OCI-LY1 (cell line): ENCODE data around the gene BAIAP3.

ENCODE experiments used
- EZH2 ChIP-seq: fragments of 200-600 bp; sonication (generic), shearing (Covaris generic); IDR thresholded peaks from 2 replicates; pipeline ENCODE4 v1.8.0; 2017; ENCODE audit warnings: borderline replicate concordance, mixed run types, mild to moderate bottlenecking, antibody characterized with exemption, low read length, moderate library complexity, mixed read lengths
- TF ChIP-seq, protein P1 (sequence below): fragments of 200-600 bp; sonication (generic), shearing (Covaris generic); IDR thresholded peaks from 2 replicates; pipeline ENCODE4 v1.5.1; 2017; ENCODE audit warnings: mild to moderate bottlenecking, antibody characterized with exemption, low read length, moderate library complexity, mixed read lengths

DNA sequence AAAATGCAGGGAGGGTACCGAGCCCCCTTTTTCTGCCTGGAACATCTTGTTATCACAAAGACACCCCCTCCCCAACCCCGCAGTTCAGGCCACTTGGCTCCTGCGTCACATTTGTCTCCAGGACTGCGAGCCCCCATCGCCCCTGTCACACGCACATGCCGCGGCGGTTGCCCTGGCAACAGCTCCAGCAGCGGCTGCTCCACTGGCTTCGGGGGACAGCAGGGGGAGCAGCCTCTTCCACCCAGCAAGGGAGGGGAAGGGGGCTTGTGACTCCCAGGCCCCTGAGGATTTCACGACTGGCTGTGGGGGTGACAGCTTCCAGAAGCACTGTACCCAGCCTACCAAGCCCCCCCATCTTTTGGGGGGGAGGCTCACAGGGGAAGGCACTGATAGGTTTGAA, 2.6 kb downstream of the BAIAP3 start:
- TF ChIP-seq, protein P1, sequence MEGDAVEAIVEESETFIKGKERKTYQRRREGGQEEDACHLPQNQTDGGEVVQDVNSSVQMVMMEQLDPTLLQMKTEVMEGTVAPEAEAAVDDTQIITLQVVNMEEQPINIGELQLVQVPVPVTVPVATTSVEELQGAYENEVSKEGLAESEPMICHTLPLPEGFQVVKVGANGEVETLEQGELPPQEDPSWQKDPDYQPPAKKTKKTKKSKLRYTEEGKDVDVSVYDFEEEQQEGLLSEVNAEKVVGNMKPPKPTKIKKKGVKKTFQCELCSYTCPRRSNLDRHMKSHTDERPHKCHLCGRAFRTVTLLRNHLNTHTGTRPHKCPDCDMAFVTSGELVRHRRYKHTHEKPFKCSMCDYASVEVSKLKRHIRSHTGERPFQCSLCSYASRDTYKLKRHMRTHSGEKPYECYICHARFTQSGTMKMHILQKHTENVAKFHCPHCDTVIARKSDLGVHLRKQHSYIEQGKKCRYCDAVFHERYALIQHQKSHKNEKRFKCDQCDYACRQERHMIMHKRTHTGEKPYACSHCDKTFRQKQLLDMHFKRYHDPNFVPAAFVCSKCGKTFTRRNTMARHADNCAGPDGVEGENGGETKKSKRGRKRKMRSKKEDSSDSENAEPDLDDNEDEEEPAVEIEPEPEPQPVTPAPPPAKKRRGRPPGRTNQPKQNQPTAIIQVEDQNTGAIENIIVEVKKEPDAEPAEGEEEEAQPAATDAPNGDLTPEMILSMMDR = 0 out of 2 replicates have a peak, but pooled peaks have one; percentile 12
- no peak for TF ChIP-seq EZH2
